ENCODE measurements around the gene GORAB.
A peak's percentile ranks its signal among the peaks of the same experiment; 100 is the strongest.

Gene GORAB

GRCh38 chr1:170531758-170532657, at the start of gene GORAB:
Gene GORAB (plus strand): TSS chr1:170532166. CDS start chr1:170532224, 58 bp downstream.
- peak; percentile 95 to 96 (median 96) for DNase-seq

- DNase-seq, result no peak
Measured at GRCh38 chr1:170483051-170483450, 48.9 kb upstream of the GORAB start.

GRCh38 chr1:170487503-170487902, 44.5 kb upstream of the GORAB start:
- no peak for DNase-seq

GRCh38 chr1:170491291-170491690, 40.7 kb upstream of the GORAB start:
- DNase-seq, result no peak

- peak in 1 of 3 donors; percentile 3 for DNase-seq
Measured at GRCh38 chr1:170494369-170494768, 37.6 kb upstream of the GORAB start.

GRCh38 chr1:170495006-170495405, 37.0 kb upstream of the GORAB start:
- no peak for DNase-seq

- DNase-seq, result no peak
Measured at GRCh38 chr1:170498876-170499275, 33.1 kb upstream of the GORAB start.

- DNase-seq, result no peak
Measured at GRCh38 chr1:170503665-170504064, 28.3 kb upstream of the GORAB start.

- no peak for DNase-seq
Measured at GRCh38 chr1:170510163-170510562, 21.8 kb upstream of the GORAB start.

- no peak for DNase-seq
Measured at GRCh38 chr1:170511038-170511437, 20.9 kb upstream of the GORAB start.

- no peak for DNase-seq
Measured at GRCh38 chr1:170513138-170513537, 18.8 kb upstream of the GORAB start.

- DNase-seq, result no peak
Measured at GRCh38 chr1:170518185-170518834, 13.7 kb upstream of the GORAB start.

GRCh38 chr1:170518965-170519364, 13.0 kb upstream of the GORAB start:
- DNase-seq, result no peak

- DNase-seq, result no peak
Measured at GRCh38 chr1:170520601-170521000, 11.4 kb upstream of the GORAB start.

- no peak for DNase-seq
Measured at GRCh38 chr1:170521818-170522217, 10.1 kb upstream of the GORAB start.

- DNase-seq, result no peak
Measured at GRCh38 chr1:170530972-170531757, 801 bp upstream of the GORAB start.

GRCh38 chr1:170533298-170533697, 1.3 kb downstream of the GORAB start:
- DNase-seq, result peak; percentile 48 to 64 (median 53)

GRCh38 chr1:170534626-170535147, 2.7 kb downstream of the GORAB start:
- no peak for DNase-seq

- no peak for DNase-seq
Measured at GRCh38 chr1:170535418-170535817, 3.5 kb downstream of the GORAB start.

- DNase-seq, result peak in 1 of 3 donors; percentile 19
Measured at GRCh38 chr1:170536924-170537551, 5.1 kb downstream of the GORAB start.

- peak; percentile 15 to 72 (median 41) for DNase-seq
Measured at GRCh38 chr1:170537798-170538503, 6.0 kb downstream of the GORAB start.

- no peak for DNase-seq
Measured at GRCh38 chr1:170538687-170539086, 6.7 kb downstream of the GORAB start.

Data from suppressor macrophage treated with lipopolysaccharide for 1 hour (primary cell).